Measurements from ENCODE around the gene SLC26A6.

The SLC26A6 gene

DNA sequence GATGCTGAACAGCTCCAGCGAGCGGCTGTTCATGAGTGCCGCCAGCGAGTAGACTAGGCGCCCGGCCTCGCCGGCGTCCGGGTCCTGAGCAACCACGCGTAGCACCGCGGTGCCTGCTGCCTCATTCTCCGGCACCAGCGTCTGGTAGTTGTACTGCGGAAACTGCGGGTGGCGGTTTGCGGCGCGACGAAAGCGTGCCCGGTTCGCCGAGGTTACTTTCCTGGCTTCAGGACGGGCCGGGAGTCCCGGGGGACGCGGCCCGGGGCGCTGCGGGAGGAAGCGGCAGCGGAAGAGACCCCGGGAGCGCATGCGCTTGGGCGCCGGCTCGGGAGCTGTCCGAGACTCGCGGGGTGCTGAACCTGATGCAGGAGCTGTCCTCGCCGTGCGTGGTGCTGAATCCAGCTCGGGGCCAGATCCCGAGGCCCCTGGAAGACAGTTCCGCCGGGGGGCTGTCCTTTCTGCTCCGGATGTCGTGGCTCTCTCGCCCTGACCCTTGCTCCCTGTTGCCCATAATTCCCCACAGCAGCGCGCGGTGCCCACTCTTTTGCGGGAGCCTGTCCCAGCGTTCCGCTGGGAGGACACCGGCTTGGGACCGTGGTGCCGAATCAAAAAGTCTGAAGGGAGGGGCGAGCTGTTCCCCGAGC lies 26.4 kb upstream of the SLC26A6 start:
- DNase-seq: no peak

DNA sequence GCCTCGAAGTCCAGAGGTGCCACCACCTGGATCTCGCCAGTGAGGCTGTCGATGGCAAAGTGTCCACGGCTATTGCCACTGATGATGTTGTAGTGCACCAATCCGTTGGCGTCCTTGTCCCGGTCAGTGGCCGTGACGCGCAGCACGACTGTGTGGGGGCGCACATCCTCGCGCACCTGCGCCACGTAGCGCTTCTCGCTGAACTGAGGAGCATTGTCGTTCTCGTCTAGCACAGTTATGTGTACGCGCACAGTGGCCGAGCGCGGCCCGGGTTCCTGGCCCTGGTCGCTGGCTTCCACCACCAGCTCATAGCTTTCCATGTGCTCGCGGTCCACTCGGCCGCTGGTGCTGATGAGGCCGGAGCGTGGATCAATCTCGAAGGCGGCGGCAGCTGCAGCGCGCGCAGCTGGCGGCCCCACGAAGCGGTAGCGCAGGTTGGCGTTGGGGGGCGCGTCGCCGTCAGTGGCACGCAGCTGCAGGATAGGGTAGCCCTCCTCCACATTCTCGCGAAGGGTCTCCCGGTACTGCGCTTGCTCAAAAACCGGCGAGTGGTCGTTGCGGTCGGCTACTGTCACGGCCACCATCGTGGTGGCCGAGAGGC lies 25.6 kb upstream of the SLC26A6 start:
- no peak for DNase-seq

DNA sequence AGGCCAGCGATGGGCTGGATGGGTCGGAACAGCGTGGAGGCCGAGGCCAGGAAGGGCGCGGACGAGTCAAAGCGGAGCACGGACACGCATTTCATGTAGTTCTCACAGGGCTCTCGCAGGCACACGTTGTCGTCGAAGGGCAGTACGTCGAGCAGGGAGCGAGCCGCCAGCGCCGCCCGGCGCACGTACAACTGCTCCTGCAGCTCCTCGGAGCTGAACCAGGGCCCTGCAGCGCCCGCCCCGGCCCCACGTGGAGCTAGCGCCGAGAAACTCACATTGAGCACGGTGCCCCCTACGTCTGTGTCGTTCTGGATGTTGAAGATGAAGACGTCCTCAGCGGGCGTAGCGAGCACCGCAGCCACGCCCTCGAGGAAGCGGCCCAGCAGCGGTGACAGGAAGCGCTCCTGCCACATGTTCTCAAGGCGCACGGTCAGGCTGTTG lies 21.6 kb upstream of the SLC26A6 start:
- DNase-seq: no peak

DNA sequence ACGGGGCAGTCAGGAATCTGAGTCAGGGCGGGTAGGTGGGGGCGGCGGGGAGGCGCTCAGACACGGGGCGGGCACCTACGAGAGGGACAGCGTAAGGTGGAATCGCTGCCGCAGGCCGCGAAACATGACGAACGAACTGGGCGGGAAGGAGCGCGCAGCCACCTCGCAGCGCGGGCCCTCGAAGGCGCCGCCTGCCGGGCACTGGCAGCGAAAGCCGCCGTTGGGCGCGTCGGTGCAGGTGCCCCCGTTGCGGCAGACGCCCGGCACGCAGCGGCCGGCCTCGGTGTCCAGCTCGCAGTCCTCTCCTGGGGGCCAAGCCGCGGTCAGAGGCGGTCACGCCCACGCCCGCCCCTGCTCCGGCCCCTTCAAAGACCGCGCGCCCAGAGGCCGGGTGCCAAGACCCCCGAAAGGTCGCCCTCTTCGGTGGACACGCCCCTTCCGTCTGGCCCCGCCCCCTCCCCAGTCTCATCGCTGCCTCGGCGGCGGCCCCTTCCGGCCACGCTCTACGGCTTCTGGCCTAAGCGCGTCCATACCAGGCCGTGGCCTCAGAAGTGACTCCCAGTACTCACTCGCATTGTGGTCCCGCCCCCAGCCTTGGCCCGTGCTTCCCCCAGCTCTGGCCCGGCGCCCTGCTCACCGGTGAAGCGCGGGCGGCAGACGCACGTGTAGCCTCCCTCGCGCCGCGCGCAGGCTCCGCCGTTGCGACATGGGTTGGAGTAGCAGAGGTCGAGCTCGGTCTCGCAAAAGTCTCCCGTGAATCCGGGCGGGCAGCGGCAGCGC lies 21.0 kb upstream of the SLC26A6 start:
- no peak for DNase-seq

DNA sequence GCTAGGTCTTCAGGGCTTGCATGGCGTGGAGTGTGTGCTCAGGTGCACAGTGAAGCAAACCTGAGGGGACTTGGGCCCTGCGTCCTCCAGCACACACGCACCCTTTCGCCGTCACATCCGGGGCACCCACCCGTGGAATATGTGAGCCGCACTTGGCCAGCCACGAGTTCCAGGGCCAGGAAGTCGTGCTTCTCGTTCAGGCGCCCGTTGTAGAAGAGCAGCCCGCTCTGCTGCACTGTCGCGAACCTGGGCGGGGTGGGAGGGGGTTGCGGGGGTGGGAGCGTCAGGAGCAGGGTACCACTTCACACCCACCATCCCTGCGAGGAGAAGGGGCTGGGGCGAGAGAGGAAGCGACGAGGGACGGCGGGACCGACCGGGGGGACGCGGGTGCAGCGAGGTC lies 20.3 kb upstream of the SLC26A6 start:
- no peak for DNase-seq

DNA sequence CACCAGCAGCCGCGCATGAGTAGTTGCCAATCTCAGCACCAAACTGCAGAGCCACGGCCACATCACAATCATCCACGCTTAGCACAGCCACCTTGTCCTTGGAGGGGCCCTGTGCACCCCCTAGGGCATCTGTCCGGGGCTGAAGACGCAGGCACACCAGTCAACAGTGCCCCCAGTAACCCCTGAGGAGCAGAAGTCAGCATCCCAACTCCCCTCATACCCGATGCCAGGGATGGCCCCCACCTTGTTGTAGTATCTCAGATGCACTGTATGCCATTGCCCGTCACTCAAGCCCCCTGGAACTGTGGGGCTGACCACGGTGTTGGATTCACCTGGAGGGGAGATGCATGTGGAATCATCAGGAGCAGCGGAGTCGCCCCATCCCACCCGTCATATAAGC lies 19.8 kb upstream of the SLC26A6 start:
- no peak for DNase-seq

DNA sequence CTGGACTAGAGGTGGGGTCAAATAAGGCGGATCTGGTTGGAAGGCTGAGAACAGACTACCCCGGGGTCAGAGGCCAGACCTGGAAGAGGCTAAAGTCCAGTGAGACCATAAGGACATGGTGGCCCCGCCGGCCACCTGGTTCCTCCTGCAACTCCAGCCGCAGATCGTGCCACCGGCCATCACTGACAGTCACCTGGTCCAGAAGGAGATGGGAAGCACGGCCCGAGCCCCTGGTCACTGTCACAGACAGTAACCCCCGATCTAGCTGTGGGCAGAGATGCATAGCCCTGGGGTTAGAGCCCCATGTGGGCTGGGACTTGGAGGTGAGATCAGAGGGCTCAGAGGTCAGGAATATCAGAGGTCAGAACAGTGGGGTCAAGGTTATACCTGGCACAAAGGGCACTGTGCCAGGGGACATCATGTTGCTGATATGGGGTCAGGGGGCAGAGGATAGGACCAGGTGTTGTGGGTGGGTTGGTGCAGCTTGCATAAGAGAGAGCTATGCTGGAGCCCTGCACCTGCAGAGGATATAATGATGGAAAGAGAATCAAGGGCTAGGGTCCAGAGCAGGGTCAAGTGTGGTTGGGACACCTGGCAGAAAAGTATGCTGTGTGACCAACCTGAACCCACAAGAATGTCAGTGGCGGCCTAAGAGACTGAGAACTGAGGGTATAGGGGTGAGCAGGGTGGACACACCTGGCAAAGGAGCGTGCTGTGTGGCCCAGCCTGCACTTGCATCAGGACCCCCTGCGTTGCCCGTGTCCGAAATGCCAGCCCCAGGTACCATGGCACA lies 17.9 kb upstream of the SLC26A6 start:
- DNase-seq: no peak

DNA sequence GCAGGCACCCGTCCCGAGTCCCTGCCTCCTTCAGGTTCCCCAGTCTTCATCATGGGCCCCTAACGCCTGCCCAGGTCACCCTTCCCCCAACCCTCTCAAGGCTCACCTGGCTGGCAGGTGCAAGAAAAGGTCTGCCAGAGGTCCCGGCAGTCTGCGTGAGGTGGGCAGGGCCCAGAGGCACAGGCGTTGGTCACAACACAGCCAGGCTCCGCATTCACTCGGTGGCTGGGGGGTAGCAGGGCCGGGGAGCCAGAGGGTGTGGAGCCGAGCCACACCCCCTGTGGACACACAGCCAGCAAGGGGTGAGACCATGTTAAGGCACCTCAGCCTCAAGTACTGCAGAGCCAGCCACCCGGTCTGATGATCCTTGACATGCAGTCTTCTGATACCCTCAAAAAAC lies 16.5 kb upstream of the SLC26A6 start:
- no peak for DNase-seq

DNA sequence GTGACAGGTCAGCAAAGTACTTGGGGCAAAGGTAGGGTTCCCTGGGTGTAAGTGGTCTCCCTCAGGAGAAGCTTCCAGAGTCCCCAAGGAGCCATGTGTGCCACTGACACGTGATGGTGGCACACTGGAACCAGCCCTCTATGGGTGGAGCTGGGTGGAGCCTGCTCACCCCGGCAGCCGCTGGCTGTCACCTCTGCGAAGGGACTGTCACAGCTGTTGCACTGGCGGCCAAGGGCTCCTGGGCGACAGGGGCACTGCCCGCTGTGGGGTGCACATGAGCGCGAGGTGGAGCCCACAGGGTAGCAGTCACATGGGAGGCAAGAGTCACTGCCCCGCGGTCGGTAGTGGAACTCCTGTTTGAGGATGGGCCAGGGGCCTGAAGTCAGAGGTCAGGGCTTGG lies 15.5 kb upstream of the SLC26A6 start:
- no peak for DNase-seq

DNA sequence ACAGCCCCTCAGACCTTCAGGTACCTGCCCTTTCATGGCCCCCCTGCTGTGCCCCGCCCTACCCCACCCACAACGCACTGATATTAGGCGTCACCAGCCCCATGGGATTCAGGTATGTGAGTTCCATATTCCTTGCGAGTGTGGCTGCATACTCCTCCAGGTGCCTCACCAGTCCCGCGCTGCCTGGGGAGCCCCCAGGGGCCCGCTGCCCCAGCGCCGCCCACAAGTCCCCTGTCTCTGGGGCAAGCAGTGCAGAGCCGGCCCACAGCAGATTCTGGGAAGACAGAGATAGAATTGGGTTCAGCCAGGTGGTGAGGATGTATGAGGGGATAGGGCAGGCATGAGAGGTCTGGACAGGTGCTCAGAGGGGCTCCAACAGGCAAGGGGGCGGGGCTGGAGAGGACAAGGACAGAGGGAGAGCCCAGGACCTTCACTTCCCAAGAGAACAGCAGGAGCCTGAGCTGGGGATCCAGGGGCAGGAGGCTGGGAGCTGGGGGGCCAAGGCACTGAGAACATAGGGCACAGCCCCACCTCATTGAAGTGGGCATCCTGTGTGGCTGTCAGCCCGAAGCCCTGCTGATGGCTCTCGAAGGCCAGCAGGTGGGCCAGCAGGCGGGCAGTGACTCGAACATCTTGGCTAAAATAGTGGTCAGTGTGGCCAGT lies 13.1 kb upstream of the SLC26A6 start:
- DNase-seq: no peak

DNA sequence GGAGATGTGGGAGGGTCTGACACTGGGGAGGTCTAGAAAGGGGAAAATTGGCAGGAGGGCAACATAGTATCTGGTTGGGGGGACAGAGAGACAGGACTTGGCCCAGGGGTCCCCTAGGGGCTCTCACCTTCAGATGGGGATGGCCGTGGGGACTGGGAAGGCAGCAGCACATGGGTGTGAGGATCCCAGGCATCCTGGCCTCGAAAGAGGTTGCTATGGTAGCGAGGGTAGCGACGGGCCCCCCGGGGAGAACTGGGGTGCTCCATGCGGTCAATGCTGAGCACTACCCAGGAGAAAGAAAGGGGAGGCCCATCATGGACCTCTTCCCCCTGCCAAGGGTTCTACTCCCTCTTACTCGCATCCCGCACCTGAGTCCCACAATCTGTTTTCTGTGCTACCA lies 12.5 kb upstream of the SLC26A6 start:
- no peak for DNase-seq

DNA sequence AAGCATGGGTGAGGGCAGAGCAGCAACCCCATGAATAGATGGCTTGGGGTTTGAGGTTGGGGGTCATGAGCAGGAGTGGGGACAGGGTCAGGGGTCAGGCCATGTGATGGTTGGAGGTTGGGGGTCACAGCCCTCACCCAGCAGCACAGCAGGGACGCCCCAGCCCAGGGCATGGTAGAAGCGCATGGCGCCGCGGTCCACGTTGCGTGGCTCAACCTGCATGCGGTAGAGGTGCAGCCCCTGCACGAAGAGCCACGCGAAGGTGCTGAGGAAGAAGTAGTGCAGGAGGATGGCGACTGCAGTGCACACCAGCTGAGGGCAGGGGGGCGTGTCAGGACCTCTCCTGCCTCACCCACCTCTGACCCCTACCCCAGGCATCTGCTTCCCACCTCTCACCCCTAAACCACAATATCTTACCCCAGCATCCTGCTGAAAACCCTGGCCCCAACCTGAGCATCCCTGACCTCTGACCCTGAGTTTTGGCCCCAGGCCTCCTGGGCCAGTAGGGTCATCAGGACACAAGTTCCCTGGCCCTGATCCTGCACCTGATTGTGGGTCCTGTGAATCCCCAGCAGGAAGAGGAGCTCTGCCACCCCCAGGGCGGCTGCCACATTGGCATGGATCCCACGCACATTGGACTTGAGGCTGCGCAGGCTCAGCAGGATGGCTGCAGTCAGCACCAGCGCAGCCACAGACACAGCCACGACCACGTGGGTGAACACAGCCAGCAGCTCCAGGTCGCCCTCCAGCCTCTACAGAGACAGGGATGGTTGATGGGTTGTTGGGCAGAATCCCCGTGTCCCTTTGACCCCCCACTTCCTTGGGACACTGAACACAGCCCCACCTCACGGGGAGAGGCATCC lies 9.9 kb upstream of the SLC26A6 start:
- no peak for DNase-seq

DNA sequence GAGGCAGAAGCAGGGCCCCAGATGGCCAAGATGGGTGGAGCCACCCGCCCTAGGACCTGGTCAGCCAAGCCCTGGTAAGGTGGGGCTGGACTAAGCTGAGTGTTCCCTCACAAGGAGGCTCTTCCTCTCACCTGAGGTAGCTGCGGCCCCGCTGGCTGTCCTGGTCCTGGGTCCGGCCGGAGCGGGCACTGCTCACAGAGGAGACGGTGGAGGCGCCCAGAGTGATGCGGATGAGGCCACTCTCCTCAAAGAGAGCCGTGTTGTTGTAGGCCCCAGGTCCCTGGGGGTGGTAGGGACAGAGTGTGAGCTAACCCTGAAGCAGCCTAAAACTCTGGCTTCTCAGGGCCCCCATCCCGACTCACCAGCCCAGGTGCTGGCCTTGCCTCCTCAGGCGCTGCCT lies 7.3 kb upstream of the SLC26A6 start:
- no peak for DNase-seq

DNA sequence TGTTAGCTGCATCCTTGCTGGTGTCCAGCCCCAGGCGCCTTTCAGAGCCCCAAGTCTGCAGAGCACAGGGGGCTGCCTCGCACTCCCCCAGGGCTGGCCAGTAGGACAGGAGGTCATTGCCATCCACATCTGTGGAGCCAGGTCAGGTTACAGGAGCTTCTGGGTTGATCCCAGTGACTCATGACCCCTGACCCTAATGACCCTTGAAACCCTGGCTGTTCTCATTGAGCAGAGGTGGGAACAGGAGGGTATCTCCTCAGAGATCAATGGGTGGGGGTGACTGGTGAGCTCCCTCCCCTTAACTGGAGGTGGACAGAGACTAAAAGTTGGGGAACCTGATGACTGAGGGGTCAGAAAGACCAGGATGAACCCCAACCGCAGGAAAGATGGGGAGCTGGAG lies 6.1 kb upstream of the SLC26A6 start:
- no peak for DNase-seq

DNA sequence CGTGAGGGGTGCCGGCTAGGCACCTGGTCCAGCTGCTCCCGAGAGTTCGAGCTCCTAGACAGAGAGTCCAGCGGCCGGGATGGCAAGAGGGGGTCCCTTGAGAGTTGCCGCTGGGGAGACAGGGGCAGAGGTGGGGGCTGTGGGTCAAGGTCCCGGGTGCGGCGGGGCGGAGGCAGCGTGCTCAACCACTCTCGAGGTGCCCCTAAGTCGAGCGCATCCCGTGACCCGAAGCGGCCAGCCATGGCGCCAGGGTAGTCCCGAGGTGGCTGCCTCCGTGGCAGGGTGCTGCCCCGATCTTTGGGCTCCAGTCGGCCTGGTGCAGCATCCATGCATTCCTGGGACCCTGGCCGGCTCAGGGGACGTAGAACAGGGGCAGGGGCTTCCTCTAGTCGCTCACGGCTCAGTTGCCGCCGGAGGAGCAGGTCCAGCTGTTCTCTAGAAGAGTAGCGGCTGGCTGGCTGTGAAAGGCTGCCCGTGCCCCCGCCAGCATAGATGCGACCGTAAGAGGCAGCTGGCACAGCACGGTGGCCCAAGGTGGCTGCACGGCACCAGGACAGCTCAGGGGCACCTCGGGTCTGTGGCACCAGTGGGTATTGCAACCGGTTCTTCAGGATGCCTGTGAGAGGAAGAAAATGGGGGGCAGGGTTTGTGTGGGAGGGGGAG lies 4.8 kb upstream of the SLC26A6 start:
- DNase-seq: no peak

DNA sequence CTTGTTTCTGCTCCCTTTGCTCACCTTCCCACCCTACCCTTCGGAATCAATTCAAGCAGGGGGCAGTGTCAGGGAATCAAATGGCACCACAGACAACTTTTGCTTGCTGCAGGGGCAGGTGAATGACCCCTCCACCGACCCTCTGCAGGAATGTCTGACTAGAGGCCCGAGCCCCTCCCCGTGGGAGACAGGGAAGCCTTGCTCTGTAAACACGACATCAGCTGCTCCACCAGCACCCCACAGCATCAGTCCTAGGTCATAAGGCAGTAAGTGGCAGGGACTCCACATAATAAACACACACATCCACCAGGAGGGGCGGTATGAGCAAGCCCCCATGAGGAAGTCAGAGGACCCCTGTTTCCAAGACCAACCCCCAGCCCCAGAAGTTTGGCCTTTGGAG lies 2.0 kb upstream of the SLC26A6 start:
- no peak for DNase-seq

DNA sequence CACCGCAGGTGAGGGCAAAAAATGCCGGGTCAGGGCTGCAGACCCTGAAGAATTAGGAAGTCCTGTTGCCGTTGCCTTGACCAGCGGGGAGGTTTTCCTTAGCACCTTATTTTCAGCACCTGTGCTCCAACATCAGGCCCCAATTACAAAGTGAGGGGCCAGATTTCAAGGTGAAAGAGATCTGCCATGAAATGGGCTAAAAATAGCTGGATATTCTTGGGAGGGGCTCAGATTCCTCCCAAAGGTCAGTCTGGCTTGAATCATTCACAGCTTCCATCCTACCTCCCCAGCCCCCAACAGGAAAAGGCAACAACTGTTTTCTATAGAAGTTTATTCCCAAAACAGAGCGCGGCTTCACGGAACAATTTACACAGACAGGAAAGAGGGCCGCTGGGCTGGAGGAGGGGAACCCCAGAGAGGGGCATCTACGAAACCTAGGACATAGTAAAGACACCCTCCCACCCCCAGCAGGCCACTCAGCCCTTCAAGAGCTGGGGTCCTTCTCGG lies 941 bp upstream of the SLC26A6 start:
- DNase-seq: no peak

DNA sequence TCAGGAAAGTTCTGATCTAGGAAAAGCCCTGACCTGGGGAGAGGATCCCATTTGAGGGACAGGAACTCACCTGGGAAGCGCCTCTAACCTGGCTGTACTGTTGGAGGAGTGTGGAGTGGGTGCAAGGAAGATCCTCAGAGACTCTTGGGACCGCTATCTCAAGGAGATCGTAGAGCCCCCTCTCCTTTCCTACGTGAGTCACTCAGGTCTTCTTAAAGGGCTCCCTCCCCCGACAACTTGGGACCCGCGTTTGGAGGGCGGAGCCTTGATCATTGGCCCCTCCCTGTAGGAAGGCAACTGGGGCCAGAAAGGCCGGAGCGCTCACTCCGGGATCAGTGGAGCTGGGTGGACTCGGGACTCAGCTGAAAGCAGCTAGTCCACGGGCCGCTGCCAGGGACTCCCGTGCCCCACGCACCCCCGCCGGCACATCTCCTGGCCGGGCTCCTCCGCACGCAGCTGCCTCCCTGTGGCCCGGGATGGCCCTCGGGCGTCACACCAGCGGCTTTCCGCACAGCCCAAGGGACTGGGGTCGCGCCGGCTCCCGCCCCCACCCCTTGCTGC lies 520 bp downstream of the SLC26A6 start:
- DNase-seq: no peak

DNA sequence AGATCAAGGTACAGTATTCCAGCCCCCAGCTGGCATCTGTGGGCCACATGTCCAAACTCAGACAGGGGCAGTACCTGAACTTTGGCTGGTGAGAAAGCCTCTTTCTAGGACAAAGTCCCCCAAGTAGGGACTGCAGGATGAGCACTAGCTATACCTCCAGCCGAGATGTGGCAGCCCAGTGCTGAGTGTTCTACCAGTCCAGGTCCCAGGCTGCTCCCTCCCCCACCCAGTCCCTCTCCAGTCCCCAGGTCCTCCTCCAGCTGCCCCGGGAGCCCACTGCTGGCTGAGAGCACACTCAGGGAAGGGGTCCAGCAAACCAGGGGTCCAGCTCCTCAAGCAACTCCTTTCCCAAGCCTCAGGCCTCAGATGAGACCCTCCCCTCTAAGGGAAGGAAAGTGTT lies 1.5 kb downstream of the SLC26A6 start:
- no peak for DNase-seq

DNA sequence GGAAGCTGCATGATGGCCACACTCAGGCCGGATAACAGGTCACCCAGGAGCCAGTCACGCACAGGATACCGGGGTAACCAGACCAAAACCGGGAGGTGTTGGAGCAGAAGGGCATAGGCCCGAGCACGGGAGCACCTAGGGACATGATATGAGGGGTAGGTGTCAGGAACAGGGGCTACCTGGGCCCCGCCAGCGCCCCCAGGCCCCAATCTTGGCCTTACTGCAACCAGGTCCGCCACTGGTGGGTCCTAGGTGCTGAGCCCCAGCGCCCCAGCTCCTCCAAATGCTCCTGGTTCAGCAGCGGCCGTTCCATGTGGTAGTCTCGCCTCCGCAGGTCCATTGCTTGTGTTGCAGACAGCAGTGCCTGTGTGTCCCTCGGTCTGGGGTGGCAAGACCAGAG lies 2.0 kb downstream of the SLC26A6 start:
- DNase-seq: no peak
